ENCODE results near the gene ASRGL1.

ASRGL1 gene

DNA sequence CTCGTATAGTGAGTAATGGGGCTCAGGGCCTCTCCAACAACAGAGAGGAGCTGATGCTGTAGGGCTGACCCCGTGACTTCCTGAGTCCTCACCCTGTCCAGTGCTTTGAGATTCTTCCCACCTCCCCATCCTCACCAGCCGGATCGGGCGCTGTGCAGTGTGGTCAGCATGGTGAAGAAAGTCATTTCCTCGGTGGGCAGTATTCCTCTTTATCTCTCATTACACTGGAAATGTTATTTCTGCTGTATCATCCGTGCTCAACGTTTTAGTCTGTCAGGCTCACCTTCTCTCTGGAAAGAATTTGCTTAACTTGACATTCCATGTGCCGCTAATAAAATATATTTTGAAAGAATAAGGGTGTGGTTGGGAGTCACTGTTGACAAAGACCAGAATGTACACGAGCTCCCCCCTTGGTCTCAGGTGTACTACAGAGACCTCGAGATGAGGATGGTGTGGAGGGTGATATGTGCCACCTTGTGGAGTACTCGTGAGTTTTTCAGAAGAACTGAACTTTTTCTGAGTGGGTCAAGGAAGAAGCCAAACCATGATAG, 55.9 kb downstream of the ASRGL1 start:
- no peak for DNase-seq (ENCODE audit: low spot score)

DNA sequence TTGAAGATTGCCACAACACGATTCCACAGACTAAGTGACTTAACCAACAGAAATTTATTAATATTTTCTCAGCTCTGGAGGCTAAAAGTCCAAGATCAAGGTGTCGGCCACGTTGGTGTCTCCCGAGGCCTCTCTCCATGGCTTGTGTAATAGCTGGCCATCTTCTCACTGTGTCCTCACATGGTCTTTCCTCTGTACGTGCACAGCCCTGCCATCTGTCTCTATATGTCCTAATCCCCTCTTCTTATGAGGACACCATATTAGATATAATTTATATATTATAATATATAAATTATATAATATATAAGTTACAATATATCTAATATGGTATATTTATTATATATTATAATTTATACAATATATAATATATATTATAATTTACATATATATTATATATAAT, 56.5 kb downstream of the ASRGL1 start:
- no peak for DNase-seq (ENCODE audit: low spot score)

GRCh38 chr11:62394825-62395538, 57.7 kb downstream of the ASRGL1 start:
- DNase-seq (ENCODE audit: low spot score) = peak; percentile 84

DNA sequence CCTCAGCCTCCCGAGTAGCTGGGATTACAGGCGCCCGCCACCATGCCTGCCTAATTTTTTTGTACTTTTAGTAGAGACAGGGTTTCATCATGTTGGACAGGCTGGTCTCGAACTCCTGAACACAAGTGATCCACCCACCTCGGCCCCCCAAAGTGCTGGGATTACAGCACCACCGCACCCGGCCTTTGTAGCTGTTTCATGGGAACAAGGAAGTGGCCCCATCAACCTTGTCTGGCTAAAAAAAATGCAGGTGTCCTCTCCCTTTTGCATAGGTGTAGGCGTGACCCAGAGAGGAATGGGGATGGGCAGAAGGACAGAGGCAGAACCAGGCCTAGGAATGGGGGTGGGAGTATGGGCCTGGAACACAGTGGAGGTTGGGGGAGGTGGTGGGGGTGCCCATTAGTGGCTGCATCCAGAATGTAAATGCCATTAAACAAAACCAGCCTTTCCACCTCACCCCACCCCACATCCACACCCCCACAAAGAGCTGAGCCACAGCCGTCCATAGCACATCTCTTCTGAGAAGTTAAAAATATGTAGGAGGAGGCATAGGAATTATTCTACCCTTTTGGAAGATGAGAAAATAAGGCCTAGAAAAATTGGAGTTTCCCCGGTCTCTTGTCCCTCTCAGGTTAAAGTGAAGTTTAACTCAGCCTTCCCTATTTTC, 58.8 kb downstream of the ASRGL1 start:
- peak; percentile 19 for DNase-seq (ENCODE audit: low spot score)

GRCh38 chr11:62398011-62398994, 61.1 kb downstream of the ASRGL1 start:
- peak; percentile 34 for DNase-seq (ENCODE audit: low spot score)

- no peak for DNase-seq (ENCODE audit: low spot score)
Observed at GRCh38 chr11:62399172-62399877, 62.1 kb downstream of the ASRGL1 start.

GRCh38 chr11:62399878-62400266, 62.6 kb downstream of the ASRGL1 start:
- DNase-seq (ENCODE audit: low spot score) = no peak

GRCh38 chr11:62400281-62400680, 63.0 kb downstream of the ASRGL1 start:
- DNase-seq (ENCODE audit: low spot score) = no peak

- DNase-seq (ENCODE audit: low spot score) = no peak
Observed at GRCh38 chr11:62400760-62401159, 63.5 kb downstream of the ASRGL1 start.

DNA sequence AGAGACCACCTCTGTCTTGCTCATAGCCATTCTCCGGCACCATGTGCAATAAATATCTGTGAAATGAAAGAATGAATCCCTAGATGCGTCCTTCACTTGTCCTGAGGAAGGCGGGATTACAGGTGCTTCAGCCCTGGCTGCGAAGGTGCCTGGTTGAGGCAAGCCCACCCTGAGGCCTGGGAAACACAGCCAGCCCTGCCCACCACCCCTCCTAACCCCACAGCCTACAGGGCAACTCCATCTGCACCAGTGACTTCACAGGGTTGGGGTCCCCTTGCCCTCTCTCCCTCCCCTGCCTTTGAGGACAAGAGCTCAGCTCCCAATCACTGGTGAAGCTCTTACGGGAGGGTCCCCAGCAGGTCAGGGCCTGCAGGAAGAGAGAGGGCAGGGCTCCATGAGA, 64.1 kb downstream of the ASRGL1 start:
- DNase-seq (ENCODE audit: low spot score) = no peak

DNA sequence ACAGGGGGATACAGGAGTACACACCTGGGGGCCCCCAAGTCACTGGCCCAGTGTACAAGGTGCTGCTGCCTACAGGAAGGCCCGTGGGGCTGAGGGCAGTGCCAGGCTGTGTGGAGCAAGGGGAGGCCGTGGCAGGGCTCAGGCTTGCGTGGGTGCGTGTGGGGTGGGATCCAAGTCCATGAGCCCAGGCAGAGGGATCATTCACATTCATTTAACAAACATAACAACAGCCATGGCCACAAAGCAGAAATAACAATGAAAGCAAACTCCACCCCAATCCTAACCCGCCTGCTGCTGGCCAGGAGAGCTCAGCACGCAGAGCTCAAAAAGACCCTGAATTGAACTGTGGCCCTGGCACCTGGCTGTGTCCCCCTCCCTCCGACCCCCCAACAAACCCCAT, 64.6 kb downstream of the ASRGL1 start:
- no peak for DNase-seq (ENCODE audit: low spot score)

GRCh38 chr11:62402226-62402959, 65.1 kb downstream of the ASRGL1 start:
- no peak for DNase-seq (ENCODE audit: low spot score)

DNA sequence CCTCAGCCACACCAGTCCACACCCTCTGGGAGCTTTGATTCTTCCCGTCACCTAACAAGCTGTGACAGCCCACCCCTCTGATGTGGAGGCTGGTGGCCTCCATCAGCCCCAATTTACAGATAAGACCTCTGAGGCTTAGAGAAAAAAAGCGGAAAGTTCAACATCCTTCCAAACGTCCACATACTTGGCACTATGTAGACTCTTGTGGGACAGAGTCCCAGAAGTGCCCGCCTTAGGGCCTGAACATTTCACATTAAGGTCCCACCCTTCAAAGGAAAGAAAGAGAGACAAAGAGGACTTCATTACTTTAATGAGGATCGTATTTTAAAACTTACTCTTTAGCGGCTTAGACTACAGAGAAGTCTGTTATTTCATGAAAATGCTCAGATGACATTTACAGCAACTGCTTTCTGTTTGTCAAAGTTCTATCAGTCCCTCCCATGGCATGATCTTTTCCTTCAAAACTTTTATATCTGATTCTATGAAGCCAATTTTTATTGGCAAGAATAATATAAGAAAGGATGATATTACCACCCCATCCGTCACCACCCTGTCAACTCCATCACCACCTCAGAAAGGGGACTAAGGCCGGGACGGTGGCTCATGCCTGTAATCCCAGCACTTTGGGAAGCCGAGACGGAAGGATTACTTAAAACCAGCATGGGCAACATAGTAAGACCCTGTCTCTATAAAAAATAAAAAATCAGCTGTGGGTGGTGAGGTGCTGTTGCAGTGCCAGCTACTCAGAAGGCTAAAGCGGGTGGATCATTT, 65.9 kb downstream of the ASRGL1 start:
- no peak for DNase-seq (ENCODE audit: low spot score)

DNA sequence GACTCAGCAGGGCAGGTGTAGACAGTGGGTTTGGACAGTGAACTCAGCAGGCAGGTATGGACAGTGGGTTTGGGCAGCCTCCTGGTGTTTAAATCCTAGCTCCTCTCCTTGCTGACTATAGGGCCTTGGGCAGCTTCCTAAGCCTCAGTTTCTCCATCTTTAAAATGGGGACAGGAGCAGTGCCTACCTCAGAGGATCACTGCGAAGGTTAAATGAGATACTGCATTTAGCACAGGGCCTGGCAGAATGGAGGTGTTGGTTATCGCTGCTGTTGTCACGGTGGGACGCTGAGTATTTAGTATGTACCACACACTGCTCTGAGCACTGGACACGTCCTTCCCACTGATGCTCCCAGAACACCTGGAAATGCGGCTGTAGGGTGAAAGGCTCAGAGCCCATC, 67.2 kb downstream of the ASRGL1 start:
- no peak for DNase-seq (ENCODE audit: low spot score)

- DNase-seq (ENCODE audit: low spot score) = no peak
Observed at GRCh38 chr11:62404901-62405300, 67.7 kb downstream of the ASRGL1 start.

GRCh38 chr11:62406034-62406433, 68.8 kb downstream of the ASRGL1 start:
- no peak for DNase-seq (ENCODE audit: low spot score)

DNA sequence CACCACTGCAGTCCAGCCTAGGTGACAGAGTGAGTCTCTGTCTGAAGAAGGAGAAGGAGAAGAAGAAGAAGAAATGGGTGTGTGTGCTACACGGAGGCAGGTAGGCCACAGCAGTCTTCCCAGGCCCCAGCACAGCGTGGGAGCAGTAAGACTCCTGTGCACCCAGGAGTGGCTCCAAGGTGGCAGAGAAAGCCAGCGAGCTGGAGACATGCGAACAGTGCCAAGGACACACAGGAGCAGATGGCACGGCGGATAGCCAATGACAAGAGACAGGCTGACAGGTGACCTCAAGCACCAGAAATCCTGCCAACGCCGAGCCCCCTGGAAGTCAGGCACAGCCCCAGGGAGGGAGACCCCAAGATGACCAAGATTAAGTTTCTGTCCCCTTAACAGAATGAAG, 72.6 kb downstream of the ASRGL1 start:
- no peak for DNase-seq (ENCODE audit: low spot score)

GRCh38 chr11:62410972-62411371, 73.7 kb downstream of the ASRGL1 start:
- no peak for DNase-seq (ENCODE audit: low spot score)

DNA sequence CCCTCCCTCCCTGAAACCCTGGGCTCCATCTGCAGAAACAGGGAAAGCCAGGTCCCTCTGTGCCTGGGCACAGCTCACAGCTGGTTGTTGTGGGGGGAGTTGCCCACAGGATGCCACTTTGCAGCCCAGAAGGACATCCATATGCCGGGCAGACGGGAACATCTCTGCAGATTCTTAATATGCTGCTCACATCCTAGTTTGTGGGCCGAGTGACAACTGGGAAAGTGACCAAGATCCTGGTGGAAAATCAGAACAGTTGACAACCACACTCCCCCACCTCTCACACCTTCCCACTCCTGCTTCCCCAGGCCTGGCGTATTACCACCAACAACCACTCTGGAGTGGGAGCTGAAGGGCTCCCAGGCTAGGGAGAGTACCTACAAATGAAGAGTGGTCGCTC, 74.3 kb downstream of the ASRGL1 start:
- DNase-seq (ENCODE audit: low spot score) = no peak

- DNase-seq (ENCODE audit: low spot score) = no peak
Observed at GRCh38 chr11:62413060-62413696, 75.9 kb downstream of the ASRGL1 start.
